GM12875 (cell line): Measurements from ENCODE around the gene COMT.
"Not testable (repeated sequence)": the region's sequence is repeated elsewhere in the genome, so short reads cannot be mapped to it uniquely, and the experiment has no call there.

Experiments used
- H3K4me3 ChIP-seq: one replicate; pipeline ENCODE4 v1.5.1; 2011; ENCODE audit warnings: low read depth, low read length, control low read depth
- TF ChIP-seq, protein P1 (sequence below): IDR thresholded peaks from 2 replicates; pipeline ENCODE4 v1.5.1; 2011; ENCODE audit warnings: low read depth, mild to moderate bottlenecking, control low read depth, inconsistent platforms, low read length, moderate library complexity, borderline replicate concordance; ENCODE audit not compliant: insufficient read depth

COMT gene

DNA sequence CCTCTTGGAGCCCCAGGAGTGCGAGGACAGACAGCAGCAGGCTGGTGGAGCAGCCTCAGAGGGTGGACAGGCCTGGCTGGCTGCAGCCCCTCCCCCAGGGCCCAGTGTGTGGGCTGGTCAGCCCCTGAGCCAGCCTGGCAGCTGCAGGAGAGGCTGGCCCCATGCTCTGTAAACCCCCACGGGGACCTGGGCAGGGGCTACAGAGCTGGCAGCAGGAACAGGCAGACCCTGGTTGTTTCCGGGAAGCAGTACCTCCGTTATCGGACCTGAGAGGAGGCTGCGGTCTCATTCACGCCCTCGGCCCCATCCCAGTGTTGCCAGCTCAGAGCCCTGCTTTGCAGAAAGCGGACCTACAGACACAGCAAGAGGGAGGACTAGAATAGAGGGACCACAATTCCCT, 38.5 kb upstream of the COMT start:
- no peak overlapping the region for H3K4me3 ChIP-seq
- TF ChIP-seq, protein P1, sequence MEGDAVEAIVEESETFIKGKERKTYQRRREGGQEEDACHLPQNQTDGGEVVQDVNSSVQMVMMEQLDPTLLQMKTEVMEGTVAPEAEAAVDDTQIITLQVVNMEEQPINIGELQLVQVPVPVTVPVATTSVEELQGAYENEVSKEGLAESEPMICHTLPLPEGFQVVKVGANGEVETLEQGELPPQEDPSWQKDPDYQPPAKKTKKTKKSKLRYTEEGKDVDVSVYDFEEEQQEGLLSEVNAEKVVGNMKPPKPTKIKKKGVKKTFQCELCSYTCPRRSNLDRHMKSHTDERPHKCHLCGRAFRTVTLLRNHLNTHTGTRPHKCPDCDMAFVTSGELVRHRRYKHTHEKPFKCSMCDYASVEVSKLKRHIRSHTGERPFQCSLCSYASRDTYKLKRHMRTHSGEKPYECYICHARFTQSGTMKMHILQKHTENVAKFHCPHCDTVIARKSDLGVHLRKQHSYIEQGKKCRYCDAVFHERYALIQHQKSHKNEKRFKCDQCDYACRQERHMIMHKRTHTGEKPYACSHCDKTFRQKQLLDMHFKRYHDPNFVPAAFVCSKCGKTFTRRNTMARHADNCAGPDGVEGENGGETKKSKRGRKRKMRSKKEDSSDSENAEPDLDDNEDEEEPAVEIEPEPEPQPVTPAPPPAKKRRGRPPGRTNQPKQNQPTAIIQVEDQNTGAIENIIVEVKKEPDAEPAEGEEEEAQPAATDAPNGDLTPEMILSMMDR: no peak

DNA sequence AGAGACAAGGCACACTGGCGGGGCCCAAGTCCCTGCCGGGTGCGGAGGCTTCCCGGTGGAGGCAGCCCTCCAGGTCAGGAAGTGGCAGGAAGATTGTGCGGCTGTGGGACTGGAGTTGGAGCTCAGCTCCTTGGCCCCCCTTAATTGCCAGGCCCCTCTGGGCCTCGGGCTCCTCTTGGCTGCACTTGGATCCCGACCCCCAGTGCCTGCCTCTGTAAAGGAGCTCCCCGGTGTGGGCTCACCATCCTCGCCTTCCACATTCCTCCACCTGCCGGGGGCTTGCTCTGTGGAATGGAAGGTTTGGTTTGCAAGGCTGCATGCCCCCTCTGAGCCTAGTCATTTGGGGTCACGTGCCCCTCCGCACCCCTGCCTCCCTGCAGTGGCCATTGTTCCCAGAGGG, 38.1 kb upstream of the COMT start:
- no peak overlapping the region for H3K4me3 ChIP-seq

DNA sequence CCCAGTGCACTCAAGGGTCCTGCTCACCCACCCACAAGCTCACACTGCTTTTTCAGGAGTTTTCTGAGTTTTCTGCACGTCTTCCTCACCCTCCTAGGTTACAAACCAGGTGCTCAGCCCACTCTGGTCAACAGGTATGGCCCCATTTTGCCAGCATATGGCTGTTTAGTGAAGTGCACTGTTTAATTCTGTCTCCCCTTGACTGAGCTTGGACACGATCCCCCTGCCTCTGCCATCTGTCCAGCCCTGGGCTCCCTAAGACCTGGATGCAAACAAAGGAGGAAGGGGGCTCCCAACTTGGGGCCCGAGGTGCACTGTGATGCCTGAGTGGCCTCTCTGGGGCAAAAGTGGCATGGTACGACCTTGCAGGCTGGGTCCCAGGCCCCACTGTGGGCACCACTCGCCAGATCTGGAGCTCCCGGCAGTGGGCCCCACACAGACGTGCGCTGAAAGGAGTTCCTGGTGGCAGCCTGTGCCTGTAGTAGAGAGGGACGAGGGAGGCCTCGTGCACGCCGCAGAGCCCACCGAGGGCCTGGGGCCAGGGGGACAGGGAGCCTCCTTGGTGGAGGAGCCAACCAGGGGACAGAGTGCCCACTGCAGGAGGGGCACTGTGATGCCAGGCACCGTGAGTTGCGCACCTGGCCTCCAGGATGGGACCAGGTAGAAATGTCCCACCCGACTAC, 37.3 kb upstream of the COMT start:
- TF ChIP-seq, protein P1: no peak

More for the DNA sequence above, 38.1 kb upstream of the COMT start:
- TF ChIP-seq, protein P1: no peak

DNA sequence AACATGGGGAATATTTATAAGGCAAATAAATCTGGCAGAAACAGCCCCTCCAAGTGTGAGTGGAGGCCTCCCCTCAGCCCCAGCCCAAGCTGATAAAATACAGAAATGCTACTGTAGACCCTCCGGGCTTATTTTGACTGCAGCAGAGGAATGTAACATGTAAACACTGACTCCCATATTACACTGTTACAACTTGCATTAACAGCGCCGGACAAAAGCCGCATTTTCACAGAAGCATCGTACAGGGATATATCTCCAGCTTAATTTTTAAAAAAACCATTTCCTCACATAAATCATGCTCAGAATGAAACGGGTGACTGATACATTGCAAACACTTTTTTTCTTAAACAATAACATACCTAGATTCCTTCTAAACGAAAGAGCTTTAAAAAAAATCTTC, 36.6 kb upstream of the COMT start:
- TF ChIP-seq, protein P1: no peak

More for the DNA sequence above, 37.3 kb upstream of the COMT start:
- no peak overlapping the region for H3K4me3 ChIP-seq

DNA sequence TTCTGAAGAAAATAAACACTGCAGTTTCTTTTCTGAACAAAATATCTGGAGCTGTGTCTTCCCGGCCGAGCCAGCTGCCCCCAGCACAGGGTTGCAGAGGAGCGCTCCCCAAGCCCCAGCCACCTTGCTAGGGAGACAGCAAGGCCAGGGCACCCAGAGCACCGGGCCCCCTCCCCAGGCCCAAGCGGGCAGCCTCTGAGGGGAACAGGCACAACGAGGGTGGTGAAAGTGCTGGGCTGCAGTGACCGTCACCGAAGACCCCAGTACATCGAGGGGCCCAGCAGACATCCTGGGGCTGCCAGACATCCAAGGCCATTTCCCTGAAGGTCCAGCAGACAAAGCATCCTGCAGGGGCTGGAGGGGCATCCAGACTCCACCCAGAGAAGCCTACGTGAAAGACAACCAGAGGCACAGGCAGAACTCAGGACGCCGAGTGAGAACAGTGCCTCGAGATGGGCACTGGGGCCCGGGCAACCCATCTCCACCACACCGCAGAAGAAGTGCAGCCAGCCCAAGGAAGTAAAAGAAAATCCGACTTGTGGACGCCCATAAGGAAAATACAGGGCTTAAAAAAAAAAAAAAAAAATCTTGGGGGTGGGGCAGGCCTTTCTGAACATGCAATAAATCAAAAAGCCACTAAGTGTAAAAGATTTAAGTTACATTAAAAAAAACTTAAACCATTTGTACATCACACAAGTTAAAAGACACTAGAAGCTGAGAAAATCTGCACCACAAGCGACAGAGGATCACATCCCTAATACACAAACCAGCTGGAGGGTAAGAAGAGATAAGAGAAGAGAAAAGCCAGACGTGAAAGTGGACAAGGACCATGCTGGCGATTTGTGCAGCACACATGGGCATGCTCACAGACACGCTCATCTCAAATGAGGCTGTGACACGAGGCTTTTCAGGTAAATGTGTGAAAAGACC, 36.0 kb upstream of the COMT start:
- no peak overlapping the region for H3K4me3 ChIP-seq
- TF ChIP-seq, protein P1: no peak

More for the DNA sequence above, 36.6 kb upstream of the COMT start:
- H3K4me3 ChIP-seq: no peak overlapping the region

DNA sequence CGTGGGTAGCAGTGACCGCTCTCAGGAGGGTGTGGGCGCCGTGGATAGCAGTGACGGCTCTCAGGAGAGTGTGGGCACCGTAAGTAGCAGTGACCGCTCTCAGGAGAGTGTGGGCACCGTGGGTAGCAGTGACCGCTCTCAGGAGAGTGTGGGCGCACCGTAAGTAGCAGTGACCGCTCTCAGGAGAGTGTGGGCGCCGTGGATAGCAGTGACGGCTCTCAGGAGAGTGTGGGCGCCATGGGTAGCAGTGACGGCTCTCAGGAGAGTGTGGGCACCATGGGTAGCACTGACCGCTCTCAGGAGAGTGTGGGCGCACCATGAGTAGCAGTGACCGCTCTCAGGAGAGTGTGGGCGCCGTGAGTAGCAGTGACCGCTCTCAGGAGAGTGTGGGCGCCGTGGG, 34.7 kb upstream of the COMT start:
- not testable (repeated sequence) for H3K4me3 ChIP-seq

DNA sequence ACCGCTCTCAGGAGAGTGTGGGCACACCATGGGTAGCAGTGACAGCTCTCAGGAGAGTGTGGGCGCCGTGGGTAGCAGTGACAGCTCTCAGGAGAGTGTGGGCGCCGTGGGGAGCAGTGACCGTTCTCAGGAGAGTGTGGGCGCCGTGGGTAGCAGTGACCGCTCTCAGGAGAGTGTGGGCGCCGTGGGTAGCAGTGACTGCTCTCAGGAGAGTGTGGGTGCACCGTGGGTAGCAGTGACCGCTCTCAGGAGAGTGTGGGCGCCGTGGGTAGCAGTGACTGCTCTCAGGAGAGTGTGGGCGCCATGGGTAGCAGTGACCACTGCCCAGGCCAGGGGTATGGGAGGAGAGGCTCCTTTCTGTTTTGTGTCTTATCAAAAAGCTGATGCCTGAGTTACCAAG, 33.7 kb upstream of the COMT start:
- not testable (repeated sequence) for H3K4me3 ChIP-seq
